H1 (cell line): ENCODE measurements around the gene CYP1A1.

ENCODE experiments used
- CBX5 ChIP-seq: fragments of 300-800, 300-1000 bp; sonication (generic); IDR thresholded peaks from 2 replicates; pipeline ENCODE4 v1.7.1; 2016; ENCODE audit warnings: antibody characterized with exemption, low read length, low read depth
- YY1 ChIP-seq: IDR thresholded peaks from 2 replicates; pipeline ENCODE4 v1.6.1; 2011; ENCODE audit warnings: low read depth, mild to moderate bottlenecking, low read length
- TF ChIP-seq, protein P1 (sequence below): IDR thresholded peaks from 2 replicates; pipeline ENCODE4 v1.6.1; 2012; ENCODE audit warnings: inconsistent platforms
- TF ChIP-seq, protein P2 (sequence below), 3 experiments: IDR thresholded peaks; 1 replicate in 2 of 3; 2 replicates in 1 of 3; pipeline versions ENCODE4 v1.5.1 to v1.6.1; 2011; ENCODE audit warnings: low read length in 3 of 3, mild to moderate bottlenecking in 3 of 3, inconsistent platforms in 2 of 3, low read depth in 1 of 3, moderate library complexity in 1 of 3; ENCODE audit not compliant: insufficient read depth in 1 of 3; ENCODE audit errors: control extremely low read depth in 1 of 3

DNA sequence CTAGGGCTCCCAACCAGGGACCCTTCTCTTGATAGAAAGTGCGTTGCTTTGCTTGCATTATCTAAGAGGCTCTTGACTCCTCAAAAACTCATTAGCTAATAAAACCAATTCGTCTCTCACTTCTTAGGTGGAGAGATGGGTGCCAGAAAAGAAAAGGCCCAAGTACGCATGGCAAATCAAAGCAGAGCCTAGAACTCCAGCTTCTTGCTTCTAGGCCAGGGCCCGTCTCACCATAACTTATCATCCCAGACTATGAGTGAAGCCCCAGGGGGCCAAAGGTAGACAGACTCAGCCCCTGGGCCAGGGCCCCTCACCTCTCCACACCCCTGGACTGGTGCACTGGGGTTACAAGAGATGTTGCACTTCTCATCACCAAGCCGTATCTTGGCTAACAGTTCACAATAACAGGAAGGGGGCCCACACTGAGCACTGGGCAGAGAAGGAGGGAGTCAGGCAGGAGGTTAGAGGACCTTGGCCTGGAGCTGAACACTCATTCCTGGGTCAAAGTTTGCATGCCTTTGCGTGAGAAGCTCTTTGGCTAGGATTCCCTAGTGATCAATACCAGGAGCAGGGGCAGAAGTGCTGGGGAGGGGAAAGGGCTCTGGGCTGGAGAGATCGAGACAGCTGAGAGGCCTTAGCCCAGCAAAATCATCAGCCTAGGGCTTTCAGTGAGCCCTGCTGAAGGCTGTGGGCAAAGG, 5.4 kb upstream of the CYP1A1 start:
- TF ChIP-seq, protein P1, sequence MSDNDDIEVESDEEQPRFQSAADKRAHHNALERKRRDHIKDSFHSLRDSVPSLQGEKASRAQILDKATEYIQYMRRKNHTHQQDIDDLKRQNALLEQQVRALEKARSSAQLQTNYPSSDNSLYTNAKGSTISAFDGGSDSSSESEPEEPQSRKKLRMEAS: no peak
- TF ChIP-seq CBX5 (no peak), YY1 (no peak)
- TF ChIP-seq, protein P2, sequence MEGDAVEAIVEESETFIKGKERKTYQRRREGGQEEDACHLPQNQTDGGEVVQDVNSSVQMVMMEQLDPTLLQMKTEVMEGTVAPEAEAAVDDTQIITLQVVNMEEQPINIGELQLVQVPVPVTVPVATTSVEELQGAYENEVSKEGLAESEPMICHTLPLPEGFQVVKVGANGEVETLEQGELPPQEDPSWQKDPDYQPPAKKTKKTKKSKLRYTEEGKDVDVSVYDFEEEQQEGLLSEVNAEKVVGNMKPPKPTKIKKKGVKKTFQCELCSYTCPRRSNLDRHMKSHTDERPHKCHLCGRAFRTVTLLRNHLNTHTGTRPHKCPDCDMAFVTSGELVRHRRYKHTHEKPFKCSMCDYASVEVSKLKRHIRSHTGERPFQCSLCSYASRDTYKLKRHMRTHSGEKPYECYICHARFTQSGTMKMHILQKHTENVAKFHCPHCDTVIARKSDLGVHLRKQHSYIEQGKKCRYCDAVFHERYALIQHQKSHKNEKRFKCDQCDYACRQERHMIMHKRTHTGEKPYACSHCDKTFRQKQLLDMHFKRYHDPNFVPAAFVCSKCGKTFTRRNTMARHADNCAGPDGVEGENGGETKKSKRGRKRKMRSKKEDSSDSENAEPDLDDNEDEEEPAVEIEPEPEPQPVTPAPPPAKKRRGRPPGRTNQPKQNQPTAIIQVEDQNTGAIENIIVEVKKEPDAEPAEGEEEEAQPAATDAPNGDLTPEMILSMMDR (IDR thresholded peaks at IDR 0.05; ENCODE audit: control extremely low read depth in 1 of 3, insufficient read depth in 1 of 3, low read depth in 1 of 3, low read length in 3 of 3): no peak
